ENCODE results near the gene SRRT.
A peak's percentile ranks its signal among the peaks of the same experiment; 100 is the strongest.
"Not testable (repeated sequence)": the region's sequence is repeated elsewhere in the genome, so short reads cannot be mapped to it uniquely, and the experiment has no call there.

SRRT gene

GRCh38 chr7:100854899-100855298, 20.0 kb upstream of the SRRT start:
- not testable (repeated sequence) for DNase-seq

- DNase-seq = no peak
These were observed 19.4 kb upstream of the SRRT start for GRCh38 chr7:100855515-100855914.

GRCh38 chr7:100856871-100857282, 18.0 kb upstream of the SRRT start:
- no peak for DNase-seq

GRCh38 chr7:100859856-100860255, 15.0 kb upstream of the SRRT start:
- DNase-seq = no peak

GRCh38 chr7:100860702-100861615, 13.9 kb upstream of the SRRT start:
- no peak for DNase-seq

- DNase-seq = no peak
These were observed 13.3 kb upstream of the SRRT start for GRCh38 chr7:100861616-100861985.

- no peak for DNase-seq
These were observed 11.4 kb upstream of the SRRT start for GRCh38 chr7:100863406-100863950.

GRCh38 chr7:100864263-100864845, 10.5 kb upstream of the SRRT start:
- no peak for DNase-seq

GRCh38 chr7:100865372-100865911, 9.5 kb upstream of the SRRT start:
- DNase-seq = no peak

GRCh38 chr7:100865938-100866728, 8.8 kb upstream of the SRRT start:
- DNase-seq = no peak

- DNase-seq = no peak
These were observed 8.2 kb upstream of the SRRT start for GRCh38 chr7:100866729-100867039.

- DNase-seq = no peak
These were observed 7.7 kb upstream of the SRRT start, which contains the start of gene TRIP6 for GRCh38 chr7:100867040-100867775. TSS of gene TRIP6 (plus strand) at chr7:100867387. CDS start at chr7:100867498, 111 bp downstream.

GRCh38 chr7:100867776-100868485, 7.0 kb upstream of the SRRT start:
- DNase-seq = no peak

GRCh38 chr7:100873599-100874299, 1.2 kb upstream of the SRRT start:
- no peak for DNase-seq

- DNase-seq = peak; percentile 61
These were observed 665 bp upstream of the SRRT start for GRCh38 chr7:100874300-100874576.

- peak; percentile 37 for DNase-seq
These were observed 451 bp downstream of the SRRT start for GRCh38 chr7:100875356-100875751.

GRCh38 chr7:100878013-100878412, 3.1 kb downstream of the SRRT start:
- no peak for DNase-seq

- DNase-seq = no peak
These were observed 3.8 kb downstream of the SRRT start for GRCh38 chr7:100878685-100879084.

GRCh38 chr7:100879685-100880261, 4.9 kb downstream of the SRRT start:
- no peak for DNase-seq

GRCh38 chr7:100880645-100881044, 5.7 kb downstream of the SRRT start:
- DNase-seq = no peak

GRCh38 chr7:100881136-100881535, 6.2 kb downstream of the SRRT start:
- DNase-seq = no peak
